ENCODE results near the gene LRRC39. TPM values are rescaled to one million over a fixed set of nuclear protein-coding genes. Genes with fewer than 3 reads are reported as not detected.

The LRRC39 gene
- total and polyA plus RNA-seq, 2 experiments from 2014 or later, result 11.6 to 17.3 TPM

DNA sequence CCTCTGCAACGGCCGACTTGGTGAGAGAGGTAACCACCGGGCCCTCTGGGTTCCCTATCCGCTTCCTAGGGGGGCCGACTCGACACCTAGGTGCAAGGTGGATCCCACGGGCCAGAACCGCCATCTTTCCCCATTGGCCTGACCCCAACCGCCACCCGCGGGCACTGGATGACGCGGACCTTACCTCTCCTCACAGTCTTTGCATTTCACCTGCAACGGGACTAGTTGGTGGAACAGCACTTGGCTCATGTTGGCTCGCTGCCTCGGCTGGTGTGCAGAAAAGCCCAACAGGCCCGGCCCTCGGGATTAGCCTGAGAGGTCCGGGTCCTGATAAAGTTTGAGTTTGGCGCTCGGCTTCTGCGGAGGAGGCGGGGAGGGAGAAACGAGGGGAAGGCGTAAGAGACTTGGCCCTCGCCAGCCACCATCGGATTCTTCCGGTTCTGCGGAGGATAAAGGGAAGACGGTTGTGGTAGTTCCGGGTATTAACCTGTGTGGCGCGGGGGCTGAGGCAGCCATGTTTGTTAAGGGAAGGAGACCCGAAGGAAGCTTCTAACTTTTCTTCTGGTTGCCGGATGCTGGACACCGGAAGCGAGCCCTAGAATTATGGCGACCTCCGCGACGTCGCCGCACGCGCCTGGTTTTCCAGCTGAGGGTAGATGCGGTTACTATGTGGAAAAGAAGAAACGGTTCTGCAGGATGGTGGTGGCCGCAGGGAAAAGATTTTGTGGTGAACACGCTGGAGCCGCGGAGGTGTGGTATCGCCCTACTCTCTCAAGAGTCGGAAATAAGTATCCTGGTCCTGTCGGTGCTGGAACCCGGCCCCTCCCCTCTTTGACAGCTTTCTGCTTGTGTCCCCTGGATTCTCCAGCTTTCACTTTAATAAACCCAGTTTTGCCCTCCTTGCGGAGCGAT is 45.2 kb downstream of the LRRC39 start, which contains the start of the genes SASS6 and TRMT13:
Gene SASS6 (minus strand): TSS at position 365 of the 912 bp plus-strand sequence. CDS start 116 bp downstream, at position 249.
Gene TRMT13 (plus strand): TSS at position 598 of the 912 bp plus-strand sequence. CDS start 6 bp downstream, at position 604.
- peak; percentile 98 to 99 for DNase-seq (ENCODE audit: low read depth in 1 of 2, low spot score in 1 of 2)
- Histone ChIP-seq H3K27me3 (no peaks in the 10 kb centered on the region), H3K4me1 (ENCODE audit: low read depth) (peaks cover 8% of the 10 kb centered on the region), H3K4me3 (peak within 1 kb of the TSS; percentile 78), H3K36me3 (peaks cover 11% of the 10 kb centered on the region), H3K27ac (peak within 1 kb of the TSS; percentile 80), H3K9me3 (ENCODE audit: low read depth) (no peaks in the 10 kb centered on the region)
- TF ChIP-seq, protein P1, sequence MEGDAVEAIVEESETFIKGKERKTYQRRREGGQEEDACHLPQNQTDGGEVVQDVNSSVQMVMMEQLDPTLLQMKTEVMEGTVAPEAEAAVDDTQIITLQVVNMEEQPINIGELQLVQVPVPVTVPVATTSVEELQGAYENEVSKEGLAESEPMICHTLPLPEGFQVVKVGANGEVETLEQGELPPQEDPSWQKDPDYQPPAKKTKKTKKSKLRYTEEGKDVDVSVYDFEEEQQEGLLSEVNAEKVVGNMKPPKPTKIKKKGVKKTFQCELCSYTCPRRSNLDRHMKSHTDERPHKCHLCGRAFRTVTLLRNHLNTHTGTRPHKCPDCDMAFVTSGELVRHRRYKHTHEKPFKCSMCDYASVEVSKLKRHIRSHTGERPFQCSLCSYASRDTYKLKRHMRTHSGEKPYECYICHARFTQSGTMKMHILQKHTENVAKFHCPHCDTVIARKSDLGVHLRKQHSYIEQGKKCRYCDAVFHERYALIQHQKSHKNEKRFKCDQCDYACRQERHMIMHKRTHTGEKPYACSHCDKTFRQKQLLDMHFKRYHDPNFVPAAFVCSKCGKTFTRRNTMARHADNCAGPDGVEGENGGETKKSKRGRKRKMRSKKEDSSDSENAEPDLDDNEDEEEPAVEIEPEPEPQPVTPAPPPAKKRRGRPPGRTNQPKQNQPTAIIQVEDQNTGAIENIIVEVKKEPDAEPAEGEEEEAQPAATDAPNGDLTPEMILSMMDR (IDR thresholded peaks at IDR 0.05; ENCODE audit: low read depth, low read length), result no peak

DNA sequence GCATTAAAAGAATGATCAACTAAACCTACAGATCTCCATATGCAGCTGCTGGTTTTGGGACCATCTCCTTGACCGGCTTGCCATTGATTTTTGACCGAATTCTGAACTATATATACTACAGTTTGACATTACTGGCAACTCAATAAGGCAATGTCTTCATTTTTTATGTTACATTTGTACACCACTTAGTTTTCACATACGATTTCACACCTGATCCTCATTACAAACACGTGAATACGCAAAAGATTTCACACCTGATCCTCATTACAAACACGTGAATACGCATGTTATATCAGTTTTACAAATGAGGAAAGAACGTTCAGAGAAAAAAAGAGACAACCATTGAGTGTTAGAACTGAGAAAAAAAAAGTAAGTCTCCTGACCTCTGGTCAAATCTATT is 46.4 kb downstream of the LRRC39 start:
- Histone ChIP-seq H3K27me3 (no peaks in the 10 kb centered on the region), H3K9me3 (ENCODE audit: low read depth) (no peaks in the 10 kb centered on the region), H3K4me3 (peak overlapping the region; percentile 78), H3K27ac (no peak overlapping the region), H3K36me3 (no peaks in the 10 kb centered on the region), H3K4me1 (ENCODE audit: low read depth) (peaks cover 8% of the 10 kb centered on the region)
- no peak for DNase-seq (ENCODE audit: low read depth in 1 of 2, low spot score in 1 of 2)
- TF ChIP-seq, protein P1 (IDR thresholded peaks at IDR 0.05; ENCODE audit: low read depth, low read length), result no peak

DNA sequence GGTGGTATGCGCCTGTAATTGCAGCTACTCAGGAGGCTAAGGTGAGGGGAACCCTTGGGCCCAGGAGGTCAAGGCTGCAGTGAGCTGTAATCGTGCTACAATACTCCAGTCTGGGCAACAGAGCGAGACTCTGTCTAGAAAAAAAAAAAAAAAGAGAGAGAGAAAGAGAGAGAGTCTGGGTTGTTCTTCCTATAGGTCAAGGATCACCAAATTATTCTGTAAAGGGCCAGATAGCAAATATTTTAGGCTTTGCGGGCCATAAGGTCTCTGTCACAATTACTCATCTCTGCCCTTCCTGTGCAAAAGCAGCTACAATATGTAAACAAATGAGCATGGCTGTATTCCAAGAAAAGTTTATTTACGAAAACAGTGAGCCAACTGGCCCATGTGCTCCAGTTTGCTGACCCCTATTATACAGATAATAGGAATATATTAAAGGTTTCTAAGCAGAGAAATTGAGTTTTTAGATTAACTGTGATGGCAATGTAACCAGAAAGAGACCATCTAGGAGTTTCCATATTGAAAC is 47.4 kb downstream of the LRRC39 start:
- no peaks in the 10 kb centered on the region for H3K9me3 ChIP-seq (ENCODE audit: low read depth)
- H3K4me3 ChIP-seq, result no peak overlapping the region
- no peaks in the 10 kb centered on the region for H3K27me3 ChIP-seq
- peak in 1 of 2 donors; percentile 14 for DNase-seq (ENCODE audit: low read depth in 1 of 2, low spot score in 1 of 2)
- no peak overlapping the region for H3K27ac ChIP-seq
- H3K36me3 ChIP-seq, result no peaks in the 10 kb centered on the region
- peaks cover 8% of the 10 kb centered on the region for H3K4me1 ChIP-seq (ENCODE audit: low read depth)
- TF ChIP-seq, protein P1 (IDR thresholded peaks at IDR 0.05; ENCODE audit: low read depth, low read length), result no peak

DNA sequence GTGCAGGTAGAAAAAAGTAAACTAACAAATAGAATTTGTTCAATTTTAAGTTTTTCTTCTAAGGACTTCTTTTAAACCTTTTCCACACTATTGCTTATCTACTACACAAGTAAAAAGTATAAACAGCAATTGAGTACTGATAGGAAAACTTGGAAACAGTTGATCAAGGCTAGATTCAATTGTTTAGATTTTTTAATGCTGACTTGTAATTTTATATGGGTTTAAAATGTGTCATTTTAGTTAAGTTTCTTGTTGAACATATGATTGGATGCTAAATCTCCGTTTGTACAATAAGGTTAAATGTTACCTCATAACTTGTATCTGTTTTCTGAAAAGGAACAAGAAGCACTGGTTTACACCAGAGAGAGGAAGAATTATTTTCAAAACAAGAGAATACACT is 50.8 kb downstream of the LRRC39 start:
- Histone ChIP-seq H3K36me3 (no peaks in the 10 kb centered on the region), H3K4me3 (no peak overlapping the region), H3K4me1 (ENCODE audit: low read depth) (peaks cover 6% of the 10 kb centered on the region), H3K9me3 (ENCODE audit: low read depth) (no peaks in the 10 kb centered on the region), H3K27ac (no peak overlapping the region), H3K27me3 (no peaks in the 10 kb centered on the region)
- TF ChIP-seq, protein P1 (IDR thresholded peaks at IDR 0.05; ENCODE audit: low read depth, low read length), result no peak
- no peak for DNase-seq (ENCODE audit: low read depth in 1 of 2, low spot score in 1 of 2)

DNA sequence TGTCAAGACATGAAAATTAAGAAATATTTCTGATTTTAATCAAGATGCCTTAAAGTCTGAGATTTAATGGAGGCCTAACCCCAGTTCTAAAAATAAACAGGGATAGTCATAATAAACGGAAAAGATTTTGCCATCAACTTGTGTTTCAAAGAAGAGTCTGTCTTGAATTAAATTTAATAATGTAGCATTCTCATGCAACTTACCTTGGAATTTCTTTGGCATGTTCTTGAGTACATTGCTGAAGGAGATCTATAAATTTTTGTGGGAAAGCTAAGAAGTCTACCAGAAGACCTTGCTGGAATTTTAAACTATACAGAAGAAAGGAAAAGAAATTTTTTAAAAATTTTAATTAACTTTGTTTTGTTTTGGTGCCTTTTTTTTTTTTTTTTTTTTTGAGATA is 55.9 kb downstream of the LRRC39 start:
- Histone ChIP-seq H3K27me3 (no peaks in the 10 kb centered on the region), H3K36me3 (no peaks in the 10 kb centered on the region), H3K27ac (no peak overlapping the region), H3K9me3 (ENCODE audit: low read depth) (no peaks in the 10 kb centered on the region), H3K4me1 (ENCODE audit: low read depth) (peaks cover 6% of the 10 kb centered on the region), H3K4me3 (no peak overlapping the region)
- DNase-seq (ENCODE audit: low read depth in 1 of 2, low spot score in 1 of 2), result no peak
- TF ChIP-seq, protein P1 (IDR thresholded peaks at IDR 0.05; ENCODE audit: low read depth, low read length), result no peak
